NCI-H1694 treated with DMSO at 0.1 percent for 48 hours (cell line): ENCODE measurements around the gene LTBP3.
A peak's percentile ranks its signal among the peaks of the same experiment; 100 is the strongest.

ENCODE experiments used
- DNase-seq: peaks from one replicate; lab custom pipeline; 2025; lab: John Stamatoyannopoulos, UW

The LTBP3 gene

GRCh38 chr11:65496304-65497140 lies 61.6 kb downstream of the LTBP3 start:
- DNase-seq: no peak

GRCh38 chr11:65493367-65494176 lies 64.6 kb downstream of the LTBP3 start:
- DNase-seq: no peak

- DNase-seq: no peak
Measured at GRCh38 chr11:65492637-65493366, 65.4 kb downstream of the LTBP3 start.

GRCh38 chr11:65492387-65492636 lies 65.8 kb downstream of the LTBP3 start:
- no peak for DNase-seq

DNA sequence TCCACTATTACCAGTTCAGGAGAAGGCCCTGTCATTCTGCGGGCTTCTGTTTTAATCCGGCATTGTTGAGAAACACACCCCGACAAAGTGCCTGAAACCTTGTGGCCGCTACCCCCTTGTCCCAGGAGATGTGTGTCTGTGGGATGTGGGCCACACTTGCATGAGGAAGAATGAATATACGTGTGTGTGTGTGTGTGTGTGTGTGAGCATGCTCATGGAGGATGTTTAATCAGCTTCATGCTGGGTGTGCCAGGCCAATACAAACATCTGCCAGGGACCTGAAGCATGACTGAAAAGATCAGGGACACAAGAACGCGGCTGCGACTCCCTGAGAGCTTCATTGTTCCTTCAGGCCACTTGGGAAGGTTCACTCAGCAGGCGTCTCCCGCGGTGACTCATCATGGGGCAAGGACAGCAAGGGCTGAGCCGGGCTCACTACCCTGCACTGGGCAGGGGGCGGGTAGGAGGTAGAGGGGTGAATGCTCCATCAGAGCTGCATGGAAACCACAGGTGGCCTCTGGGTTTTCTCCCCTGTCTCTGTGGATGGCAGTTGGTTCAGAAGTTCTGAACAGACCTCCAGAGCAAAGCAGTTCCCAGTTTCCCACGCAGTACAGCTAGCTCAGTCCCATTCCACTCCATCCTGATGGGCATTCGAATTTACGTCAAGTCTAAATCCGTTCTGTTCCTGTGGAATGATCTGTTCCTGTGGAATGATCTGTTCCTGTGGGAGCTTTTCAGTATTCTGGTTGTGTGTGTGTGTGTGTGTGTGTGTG lies 66.4 kb downstream of the LTBP3 start:
- DNase-seq: peak; percentile 60

DNA sequence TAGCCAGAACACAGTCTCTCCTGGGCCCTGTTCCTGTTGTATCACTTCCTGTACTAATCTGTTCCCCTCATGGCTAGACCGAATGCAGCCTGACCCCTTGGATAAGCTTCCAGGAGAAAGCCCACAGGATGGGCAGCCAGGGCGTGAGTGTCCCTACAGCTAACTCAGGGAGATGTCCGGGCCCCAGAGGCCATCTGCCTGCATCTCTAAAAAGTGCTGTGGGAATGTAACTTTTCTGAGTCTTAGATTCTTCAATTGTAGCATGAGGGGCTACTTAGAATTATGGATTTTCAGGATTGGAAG lies 67.0 kb downstream of the LTBP3 start:
- DNase-seq: no peak

GRCh38 chr11:65489706-65490320 lies 68.3 kb downstream of the LTBP3 start:
- peak; percentile 61 for DNase-seq

GRCh38 chr11:65489035-65489705 lies 69.0 kb downstream of the LTBP3 start:
- no peak for DNase-seq
